ENCODE results near the gene MPPE1. TPM values are rescaled to one million over a fixed set of nuclear protein-coding genes. Genes with fewer than 3 reads are reported as not detected.
A peak's percentile ranks its signal among the peaks of the same experiment; 100 is the strongest.

The MPPE1 gene
- total RNA-seq, 2 donors from 2014 or later: 22.3 to 40.5 TPM

DNA sequence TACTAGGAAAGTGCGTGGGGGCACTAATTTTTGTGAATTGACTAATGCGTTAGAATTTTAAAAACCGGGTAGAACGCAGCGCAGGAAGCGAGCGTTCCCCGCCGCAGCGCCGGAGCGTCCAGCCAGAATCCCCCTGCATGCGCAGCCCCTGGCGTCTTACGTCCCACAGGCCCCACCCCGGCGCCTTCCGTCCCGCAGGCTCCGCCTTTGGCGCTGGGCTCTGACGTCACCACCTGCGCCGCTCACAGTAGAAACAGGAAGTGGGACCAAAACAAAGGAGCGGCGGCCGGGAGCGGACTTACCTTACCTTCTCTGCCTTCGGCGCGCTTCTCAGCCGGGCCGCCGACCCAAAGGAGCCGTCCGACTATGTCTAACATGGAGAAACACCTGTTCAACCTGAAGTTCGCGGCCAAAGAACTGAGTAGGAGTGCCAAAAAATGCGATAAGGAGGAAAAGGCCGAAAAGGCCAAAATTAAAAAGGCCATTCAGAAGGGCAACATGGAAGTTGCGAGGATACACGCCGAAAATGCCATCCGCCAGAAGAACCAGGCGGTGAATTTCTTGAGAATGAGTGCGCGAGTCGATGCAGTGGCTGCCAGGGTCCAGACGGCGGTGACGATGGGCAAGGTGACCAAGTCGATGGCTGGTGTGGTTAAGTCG lies 56.8 kb downstream of the MPPE1 start, which contains the start of gene CHMP1B:
TSS of gene CHMP1B (plus strand) at position 268 of the 660 bp plus-strand sequence. CDS start at position 367, 99 bp downstream.
- Histone ChIP-seq H3K36me3 (no peaks in the 10 kb centered on the region), H3K4me1 (ENCODE audit: control insufficient read depth in 1 of 2, low read depth in 2 of 2) (peaks cover 16 to 36% of the 10 kb centered on the region in 2 donors), H3K4me3 (peak within 1 kb of the TSS; percentile 84), H3K9me3 (no peaks in the 10 kb centered on the region), H3K27me3 (replicated peaks; ENCODE audit: insufficient read depth) (no peaks in the 10 kb centered on the region), H3K27ac (peak within 1 kb of the TSS; percentile 96 to 99)
- TF ChIP-seq, protein P1, sequence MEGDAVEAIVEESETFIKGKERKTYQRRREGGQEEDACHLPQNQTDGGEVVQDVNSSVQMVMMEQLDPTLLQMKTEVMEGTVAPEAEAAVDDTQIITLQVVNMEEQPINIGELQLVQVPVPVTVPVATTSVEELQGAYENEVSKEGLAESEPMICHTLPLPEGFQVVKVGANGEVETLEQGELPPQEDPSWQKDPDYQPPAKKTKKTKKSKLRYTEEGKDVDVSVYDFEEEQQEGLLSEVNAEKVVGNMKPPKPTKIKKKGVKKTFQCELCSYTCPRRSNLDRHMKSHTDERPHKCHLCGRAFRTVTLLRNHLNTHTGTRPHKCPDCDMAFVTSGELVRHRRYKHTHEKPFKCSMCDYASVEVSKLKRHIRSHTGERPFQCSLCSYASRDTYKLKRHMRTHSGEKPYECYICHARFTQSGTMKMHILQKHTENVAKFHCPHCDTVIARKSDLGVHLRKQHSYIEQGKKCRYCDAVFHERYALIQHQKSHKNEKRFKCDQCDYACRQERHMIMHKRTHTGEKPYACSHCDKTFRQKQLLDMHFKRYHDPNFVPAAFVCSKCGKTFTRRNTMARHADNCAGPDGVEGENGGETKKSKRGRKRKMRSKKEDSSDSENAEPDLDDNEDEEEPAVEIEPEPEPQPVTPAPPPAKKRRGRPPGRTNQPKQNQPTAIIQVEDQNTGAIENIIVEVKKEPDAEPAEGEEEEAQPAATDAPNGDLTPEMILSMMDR (IDR thresholded peaks at IDR 0.05): no peak
- ATAC-seq (ENCODE audit: insufficient number of reproducible peaks, low FRiP score, low read depth) (peak; percentile 84), DNase-seq (ENCODE audit: low spot score) (peak; percentile 92)

DNA sequence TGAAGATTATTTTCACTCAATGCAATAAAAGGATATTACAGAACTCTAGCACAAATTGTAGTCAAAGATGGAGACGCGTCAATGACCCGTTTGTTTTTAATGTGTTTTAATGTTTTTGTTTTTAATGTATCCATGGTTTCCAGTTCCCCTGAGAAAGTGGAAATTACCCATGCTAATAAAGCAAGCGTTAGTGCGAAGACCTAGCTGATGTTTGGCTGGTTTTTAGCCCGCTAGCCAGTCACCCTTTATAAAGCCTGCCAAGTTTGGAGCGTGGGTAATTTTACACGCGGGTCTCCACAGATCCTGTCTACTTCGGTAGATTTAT lies 57.3 kb downstream of the MPPE1 start:
- TF ChIP-seq, protein P1 (IDR thresholded peaks at IDR 0.05): no peak
- DNase-seq (ENCODE audit: low spot score): no peak
- H3K36me3 ChIP-seq: no peaks in the 10 kb centered on the region
- no peaks in the 10 kb centered on the region for H3K9me3 ChIP-seq
- peak; percentile 74 for ATAC-seq (ENCODE audit: insufficient number of reproducible peaks, low FRiP score, low read depth)
- H3K27me3 ChIP-seq (replicated peaks; ENCODE audit: insufficient read depth): no peaks in the 10 kb centered on the region
- peak overlapping the region; percentile 96 to 99 for H3K27ac ChIP-seq
- H3K4me3 ChIP-seq: peak overlapping the region; percentile 84
- peaks cover 16 to 34% of the 10 kb centered on the region in 2 donors for H3K4me1 ChIP-seq (ENCODE audit: control insufficient read depth in 1 of 2, low read depth in 2 of 2)

DNA sequence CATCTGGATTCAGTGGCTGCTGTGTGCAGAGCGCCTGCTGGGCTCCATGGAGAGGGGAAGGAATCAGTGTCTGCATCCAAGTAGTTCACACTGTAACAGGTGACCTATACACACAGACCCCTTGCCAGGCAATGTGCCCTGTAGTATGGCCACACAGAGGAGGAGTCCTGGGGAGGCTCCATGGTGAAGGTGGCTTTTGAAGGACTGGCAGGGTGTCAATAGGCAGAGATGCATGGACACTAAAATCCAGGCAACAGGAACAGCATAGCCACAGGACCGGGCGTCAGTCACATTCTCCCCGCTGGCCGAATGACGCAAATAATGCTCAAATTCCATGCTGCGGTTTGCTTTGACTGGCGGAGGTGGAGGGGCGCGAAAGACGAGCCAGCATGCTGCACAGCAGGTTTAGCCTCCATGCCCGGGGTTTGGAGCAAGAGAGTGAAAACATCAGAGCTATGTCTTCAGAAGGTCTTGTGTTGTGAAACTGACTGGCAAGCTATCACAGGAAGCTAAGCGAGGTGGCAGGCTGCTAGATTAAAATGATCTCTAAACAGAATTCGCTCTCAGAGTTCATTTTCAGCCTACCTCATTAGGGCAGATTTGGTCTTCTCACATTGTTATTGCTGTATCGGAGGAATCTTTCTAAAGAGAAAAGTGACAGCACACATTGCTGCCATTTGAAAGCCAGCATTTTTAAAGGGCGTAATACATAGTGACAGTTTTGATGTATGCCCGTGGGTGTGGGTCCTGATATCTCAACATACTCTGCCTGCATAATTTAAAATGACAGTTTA lies 58.1 kb downstream of the MPPE1 start:
- peaks cover 16 to 34% of the 10 kb centered on the region in 2 donors for H3K4me1 ChIP-seq (ENCODE audit: control insufficient read depth in 1 of 2, low read depth in 2 of 2)
- DNase-seq (ENCODE audit: low spot score) (no peak), ATAC-seq (ENCODE audit: insufficient number of reproducible peaks, low FRiP score, low read depth) (peak; percentile 57)
- no peaks in the 10 kb centered on the region for H3K9me3 ChIP-seq
- no peaks in the 10 kb centered on the region for H3K27me3 ChIP-seq (replicated peaks; ENCODE audit: insufficient read depth)
- TF ChIP-seq, protein P1 (IDR thresholded peaks at IDR 0.05): no peak
- peak overlapping the region; percentile 96 to 99 for H3K27ac ChIP-seq
- peak overlapping the region; percentile 84 for H3K4me3 ChIP-seq
- no peaks in the 10 kb centered on the region for H3K36me3 ChIP-seq

DNA sequence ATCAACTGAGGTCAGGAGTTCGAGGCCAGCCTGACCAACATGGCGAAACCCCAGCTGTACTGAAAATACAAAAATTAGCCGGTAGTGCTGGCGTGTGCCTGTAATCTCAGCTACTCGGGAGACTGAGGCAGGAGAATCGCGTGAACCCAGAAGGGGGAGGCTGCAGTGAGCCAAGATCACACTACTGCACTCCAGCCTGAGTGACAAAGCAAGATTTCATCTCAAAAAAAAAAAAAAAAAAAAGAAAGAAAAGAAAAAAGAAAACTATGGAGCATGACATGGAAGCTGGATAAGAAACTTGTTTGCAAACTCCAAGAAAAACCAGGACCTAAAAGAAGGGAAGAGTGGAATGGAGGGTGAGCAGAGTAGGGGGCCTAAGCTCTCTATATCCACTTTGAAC lies 58.8 kb downstream of the MPPE1 start:
- Histone ChIP-seq H3K36me3 (no peaks in the 10 kb centered on the region), H3K27me3 (replicated peaks; ENCODE audit: insufficient read depth) (no peaks in the 10 kb centered on the region), H3K4me3 (peak overlapping the region; percentile 84), H3K4me1 (ENCODE audit: control insufficient read depth in 1 of 2, low read depth in 2 of 2) (peaks cover 16 to 29% of the 10 kb centered on the region in 2 donors), H3K27ac (peak overlapping the region; percentile 96 to 99), H3K9me3 (no peaks in the 10 kb centered on the region)
- ATAC-seq (ENCODE audit: insufficient number of reproducible peaks, low FRiP score, low read depth) (no peak), DNase-seq (ENCODE audit: low spot score) (no peak)
- TF ChIP-seq, protein P1 (IDR thresholded peaks at IDR 0.05): no peak

DNA sequence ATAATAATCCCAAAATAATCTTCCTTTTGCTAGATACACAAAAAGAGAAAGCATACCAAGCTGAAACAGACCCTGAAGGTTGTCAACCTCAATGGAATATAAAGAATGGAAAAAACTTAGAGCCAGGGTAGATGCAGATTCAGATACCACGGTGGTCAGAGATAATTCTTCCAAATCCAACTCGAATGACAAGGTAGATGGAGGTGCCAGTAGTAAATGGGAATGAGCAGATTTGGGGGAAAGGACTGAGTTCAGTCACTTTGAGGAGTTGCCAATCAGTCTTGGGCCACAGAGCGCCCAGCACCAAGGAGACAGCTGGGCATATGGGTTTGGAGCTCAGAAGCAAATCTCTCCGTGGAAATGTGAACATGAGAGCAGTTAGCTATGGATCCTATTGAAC lies 60.3 kb downstream of the MPPE1 start:
- peaks cover 6 to 14% of the 10 kb centered on the region in 2 donors for H3K4me1 ChIP-seq (ENCODE audit: control insufficient read depth in 1 of 2, low read depth in 2 of 2)
- DNase-seq (ENCODE audit: low spot score) (no peak), ATAC-seq (ENCODE audit: insufficient number of reproducible peaks, low FRiP score, low read depth) (no peak)
- H3K27ac ChIP-seq: no peak overlapping the region
- no peaks in the 10 kb centered on the region for H3K36me3 ChIP-seq
- H3K27me3 ChIP-seq (replicated peaks; ENCODE audit: insufficient read depth): no peaks in the 10 kb centered on the region
- H3K9me3 ChIP-seq: no peaks in the 10 kb centered on the region
- TF ChIP-seq, protein P1 (IDR thresholded peaks at IDR 0.05): no peak
- H3K4me3 ChIP-seq: no peak overlapping the region
